ENCODE data around the gene SERBP1.

The SERBP1 gene

DNA sequence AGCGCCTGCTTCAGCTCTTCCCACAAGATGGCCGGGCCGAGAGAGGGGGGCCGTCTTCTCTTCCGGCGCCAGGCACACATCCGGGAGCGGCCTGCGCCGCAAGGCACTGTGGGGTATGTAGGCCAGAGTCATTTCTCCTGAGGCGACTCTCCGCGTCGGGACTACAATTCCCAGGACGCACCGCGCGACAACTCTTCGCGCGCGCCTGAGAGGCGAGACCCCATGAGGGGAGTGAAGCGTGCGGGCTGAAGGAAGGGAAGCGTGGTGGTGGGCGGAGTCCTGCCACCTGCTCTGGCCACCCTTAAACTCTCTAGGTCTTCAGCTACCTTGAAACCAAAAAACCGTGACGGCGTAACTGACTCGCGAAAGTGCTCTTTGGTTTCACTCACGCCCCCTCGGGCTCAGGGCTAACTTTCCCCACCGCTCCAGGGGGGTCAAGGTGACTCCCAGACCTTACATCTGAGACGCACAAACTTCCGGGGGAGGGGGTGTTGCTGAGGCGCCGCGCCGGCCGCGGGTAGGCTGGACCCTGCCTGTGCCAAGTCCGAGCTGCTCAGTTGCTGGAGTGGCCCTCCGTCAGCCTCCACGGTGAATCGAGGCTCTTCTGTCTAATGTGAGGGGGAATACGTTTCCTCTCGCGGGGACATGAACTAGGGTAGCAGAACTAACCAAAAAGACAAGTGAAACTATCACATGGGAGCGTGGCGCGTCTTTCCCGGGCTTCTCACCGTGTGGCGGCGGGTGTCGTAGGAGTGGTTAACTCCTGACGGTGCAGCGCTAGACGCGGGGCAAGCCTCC, at the start of gene SERBP1:
TSS of gene SERBP1 (minus strand) at position 45 of the 798 bp plus-strand sequence. CDS start 102 bp downstream, outside the sequence.
- in situ Hi-C loops (cut with HindIII; ENCODE audit: low sequenced_read_pairs), result no loop called here
- DNase-seq (ENCODE audit: low read depth, low spot score), result peak; percentile 98
- H3K4me3 ChIP-seq (ENCODE audit: low read depth, low read length), result peak within 1 kb of the TSS; percentile 98
- TF ChIP-seq, protein P1, sequence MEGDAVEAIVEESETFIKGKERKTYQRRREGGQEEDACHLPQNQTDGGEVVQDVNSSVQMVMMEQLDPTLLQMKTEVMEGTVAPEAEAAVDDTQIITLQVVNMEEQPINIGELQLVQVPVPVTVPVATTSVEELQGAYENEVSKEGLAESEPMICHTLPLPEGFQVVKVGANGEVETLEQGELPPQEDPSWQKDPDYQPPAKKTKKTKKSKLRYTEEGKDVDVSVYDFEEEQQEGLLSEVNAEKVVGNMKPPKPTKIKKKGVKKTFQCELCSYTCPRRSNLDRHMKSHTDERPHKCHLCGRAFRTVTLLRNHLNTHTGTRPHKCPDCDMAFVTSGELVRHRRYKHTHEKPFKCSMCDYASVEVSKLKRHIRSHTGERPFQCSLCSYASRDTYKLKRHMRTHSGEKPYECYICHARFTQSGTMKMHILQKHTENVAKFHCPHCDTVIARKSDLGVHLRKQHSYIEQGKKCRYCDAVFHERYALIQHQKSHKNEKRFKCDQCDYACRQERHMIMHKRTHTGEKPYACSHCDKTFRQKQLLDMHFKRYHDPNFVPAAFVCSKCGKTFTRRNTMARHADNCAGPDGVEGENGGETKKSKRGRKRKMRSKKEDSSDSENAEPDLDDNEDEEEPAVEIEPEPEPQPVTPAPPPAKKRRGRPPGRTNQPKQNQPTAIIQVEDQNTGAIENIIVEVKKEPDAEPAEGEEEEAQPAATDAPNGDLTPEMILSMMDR (IDR thresholded peaks at IDR 0.05; ENCODE audit: low read depth, low read length), result no peak

DNA sequence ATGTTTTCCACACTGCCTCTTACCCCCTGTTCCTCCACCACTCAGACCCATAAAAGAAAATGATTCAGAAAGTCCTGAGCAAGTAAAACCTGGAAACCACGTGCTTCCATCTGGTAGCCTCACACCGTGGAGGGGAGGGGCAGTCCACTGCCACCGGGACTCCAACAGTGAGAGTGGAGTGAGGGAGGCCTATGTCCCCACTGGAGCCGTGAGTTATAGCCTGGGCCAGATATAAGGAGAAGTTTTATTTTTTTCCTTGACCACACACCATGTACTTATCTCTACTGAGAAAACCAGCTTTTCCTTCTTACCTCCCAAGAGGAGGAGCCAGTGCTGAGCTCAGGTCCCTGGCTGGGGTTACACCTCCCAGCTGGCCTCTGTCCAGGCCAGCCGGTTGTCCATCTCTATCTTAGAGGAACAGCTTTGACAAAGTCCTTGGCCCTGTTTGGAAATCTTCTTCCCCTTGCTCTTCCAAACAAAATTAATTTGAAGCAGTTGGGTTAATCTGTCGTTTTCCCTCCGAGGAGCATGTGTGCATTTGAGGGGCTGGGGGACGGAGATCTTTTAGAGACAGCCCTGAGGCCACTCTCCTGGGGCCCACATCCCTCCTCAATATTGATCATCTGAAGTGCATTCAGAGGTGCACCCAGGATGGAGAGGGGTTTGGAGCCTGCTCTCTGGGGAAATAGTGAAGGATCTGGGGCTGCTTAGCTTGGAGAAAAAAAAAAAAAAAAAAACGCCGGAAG, 49.1 kb upstream of the SERBP1 start:
- no peak overlapping the region for H3K4me3 ChIP-seq (ENCODE audit: low read depth, low read length)
- in situ Hi-C loops (cut with HindIII; ENCODE audit: low sequenced_read_pairs), result no loop called here
- DNase-seq (ENCODE audit: low read depth, low spot score), result peak; percentile 41
- TF ChIP-seq, protein P1 (IDR thresholded peaks at IDR 0.05; ENCODE audit: low read depth, low read length), result no peak

DNA sequence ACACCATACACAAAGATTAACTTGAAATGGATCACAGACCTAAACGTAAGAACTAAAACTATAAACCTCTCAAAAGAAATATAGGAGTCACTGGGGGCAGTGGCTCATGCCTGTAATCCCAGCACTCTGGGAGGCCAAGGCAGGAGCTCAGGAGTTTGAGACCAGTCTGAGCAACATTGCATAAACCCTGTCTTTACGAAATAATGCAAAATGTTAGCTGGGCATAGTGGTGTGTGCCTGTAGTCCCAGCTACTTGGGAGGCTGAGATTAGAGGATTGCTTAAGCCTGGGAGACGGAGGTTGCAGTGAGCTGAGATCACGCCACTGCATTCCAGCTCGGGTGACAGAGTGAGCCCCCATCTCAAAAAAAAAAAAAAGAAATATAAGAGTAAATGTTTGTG, 46.7 kb upstream of the SERBP1 start:
- TF ChIP-seq, protein P1 (IDR thresholded peaks at IDR 0.05; ENCODE audit: low read depth, low read length), result no peak
- H3K4me3 ChIP-seq (ENCODE audit: low read depth, low read length), result no peak overlapping the region
- in situ Hi-C loops (cut with HindIII; ENCODE audit: low sequenced_read_pairs), result no loop called here
- DNase-seq (ENCODE audit: low read depth, low spot score), result no peak

DNA sequence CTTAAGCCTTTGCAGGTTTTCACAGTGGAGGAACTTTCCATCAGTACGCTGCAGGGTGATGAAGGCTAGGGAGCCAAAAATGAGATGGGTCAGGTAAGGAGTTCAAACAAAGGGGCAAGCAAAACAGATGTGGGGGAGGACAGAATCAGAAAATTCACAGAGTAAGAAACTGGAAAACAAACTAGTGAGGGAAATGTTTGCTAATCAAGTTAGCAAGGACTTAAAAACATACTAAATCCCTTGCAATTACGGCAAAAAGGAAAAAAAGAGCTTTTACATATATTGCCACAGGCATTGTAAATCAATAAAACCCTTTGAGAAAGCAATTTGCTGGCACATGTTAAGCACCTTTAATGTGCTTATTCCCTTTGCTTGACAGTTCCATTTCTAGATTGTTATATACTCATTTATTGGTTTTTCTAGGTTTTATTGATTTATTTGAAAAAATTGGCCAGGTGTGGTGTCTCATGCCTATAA, 45.8 kb upstream of the SERBP1 start:
- in situ Hi-C loops (cut with HindIII; ENCODE audit: low sequenced_read_pairs), result no loop called here
- no peak overlapping the region for H3K4me3 ChIP-seq (ENCODE audit: low read depth, low read length)
- DNase-seq (ENCODE audit: low read depth, low spot score), result no peak
- TF ChIP-seq, protein P1 (IDR thresholded peaks at IDR 0.05; ENCODE audit: low read depth, low read length), result no peak

DNA sequence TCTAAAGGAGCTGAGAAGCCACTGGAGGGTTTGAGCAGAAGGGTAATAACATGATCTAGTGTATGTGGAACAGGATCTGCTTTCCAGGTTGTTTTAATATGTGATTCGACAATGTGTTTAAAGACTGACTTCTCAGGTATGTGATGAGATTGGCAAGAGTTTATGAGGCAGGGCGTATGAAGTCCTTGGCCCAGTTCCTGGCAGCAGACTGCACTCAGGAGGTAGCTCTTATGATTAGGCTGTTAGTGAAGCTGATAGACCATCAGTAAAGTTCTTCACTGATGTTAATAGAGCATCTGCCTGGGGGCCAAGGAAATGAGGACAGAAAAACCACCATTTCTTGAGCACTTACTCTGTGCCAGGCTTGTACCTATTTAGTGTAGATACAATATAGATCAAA, 41.9 kb upstream of the SERBP1 start:
- DNase-seq (ENCODE audit: low read depth, low spot score), result no peak
- in situ Hi-C loops (cut with HindIII; ENCODE audit: low sequenced_read_pairs), result no loop called here
- TF ChIP-seq, protein P1 (IDR thresholded peaks at IDR 0.05; ENCODE audit: low read depth, low read length), result no peak
- H3K4me3 ChIP-seq (ENCODE audit: low read depth, low read length), result no peak overlapping the region

DNA sequence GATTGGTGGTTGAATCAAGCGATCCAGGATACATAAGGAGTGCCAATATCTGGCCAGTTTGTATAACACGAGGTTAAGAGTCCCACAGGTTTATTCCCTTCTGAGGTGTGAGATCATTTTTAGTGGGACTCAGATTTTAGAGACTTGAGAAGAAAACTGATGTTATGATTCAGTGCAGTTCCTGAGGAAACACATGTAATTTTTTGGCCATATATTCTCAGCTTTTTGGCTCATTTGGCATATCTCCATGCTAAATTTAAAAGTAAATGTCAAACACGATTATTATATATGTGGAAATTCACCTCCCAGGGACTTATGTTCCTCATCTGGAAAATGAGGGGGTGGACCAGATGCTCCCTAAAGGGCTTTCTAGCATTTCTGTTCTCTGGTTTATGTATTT, 39.2 kb upstream of the SERBP1 start:
- DNase-seq (ENCODE audit: low read depth, low spot score), result no peak
- TF ChIP-seq, protein P1 (IDR thresholded peaks at IDR 0.05; ENCODE audit: low read depth, low read length), result no peak
- in situ Hi-C loops (cut with HindIII; ENCODE audit: low sequenced_read_pairs), result no loop called here
- no peak overlapping the region for H3K4me3 ChIP-seq (ENCODE audit: low read depth, low read length)
